Esophagus muscularis mucosa (tissue), 4 donors: ENCODE measurements around the gene SKIDA1. TPM values are rescaled to one million over a fixed set of nuclear protein-coding genes. Genes with fewer than 3 reads are reported as not detected.

Source experiments
- DNase-seq: peaks from one replicate; pipeline ENCODE4 v3.0.0-alpha.2; 2017; ENCODE audit errors: extremely low spot score
- H3K27ac ChIP-seq, 4 donors: fragments of 200-600 bp; sonication (generic); replicated peaks in 1 of 4; 1 replicate in 3 of 4; 2 replicates in 1 of 4; pipeline ENCODE4 v1.5.1; 2016 to 2019; ENCODE audit warnings: mild to moderate bottlenecking in 1 of 4
- H3K27me3 ChIP-seq, 4 donors: fragments of 200-600 bp; sonication (generic); one replicate each; pipeline versions ENCODE4 v1.5.1 to v1.6.0; 2016 to 2019
- H3K36me3 ChIP-seq, 4 donors: fragments of 200-600 bp; sonication (generic); one replicate each; pipeline ENCODE4 v1.5.1; 2016 to 2019
- H3K4me1 ChIP-seq, 4 donors: fragments of 200-600 bp; sonication (generic); one replicate each; pipeline ENCODE4 v1.5.1; 2016 to 2019
- H3K4me3 ChIP-seq, 4 donors: fragments of 200-600 bp; sonication (generic); 1 replicate in 2 of 4; 2 replicates in 2 of 4; pipeline ENCODE4 v1.5.1; 2016 to 2019; ENCODE audit warnings: mild to moderate bottlenecking in 4 of 4, moderate library complexity in 1 of 4
- H3K9me3 ChIP-seq, 4 donors: fragments of 200-600 bp; sonication (generic); 1 replicate in 3 of 4; 2 replicates in 1 of 4; pipeline ENCODE4 v1.5.1; 2016 to 2019
- CTCF ChIP-seq, 3 experiments: fragments of 200-600 bp in 2 of 3; fragments of 450-650 bp in 1 of 3; sonication (generic) in 2 of 3; IDR thresholded peaks; one replicate each; pipeline ENCODE4 v1.5.1; 2017 to 2019; ENCODE audit warnings: antibody characterized with exemption in 3 of 3, mild to moderate bottlenecking in 2 of 3, moderate library complexity in 1 of 3
- EP300 ChIP-seq: sonication (generic); formaldehyde crosslinking; IDR thresholded peaks from one replicate; pipeline ENCODE4 v1.6.1; 2017; ENCODE audit warnings: antibody characterized with exemption
- POLR2A ChIP-seq: fragments of 450-650 bp; IDR thresholded peaks from one replicate; pipeline ENCODE4 v1.6.1; 2017; ENCODE audit warnings: antibody characterized with exemption, moderate library complexity, mild to moderate bottlenecking, low read depth
- POLR2AphosphoS5 ChIP-seq, 2 donors: sonication (generic); formaldehyde crosslinking; IDR thresholded peaks; one replicate each; pipeline ENCODE4 v1.6.1; 2017; ENCODE audit warnings: antibody characterized with exemption in 2 of 2
- WGBS: methylation state at CpG from one replicate; pipeline ENCODE4 v1.1.5; 2018; 5-methylcytosine and 5-hydroxymethylcytosine counted together
- intact Hi-C: fragments of 100-400 bp; cut with DNase I; formaldehyde crosslinking; loops from one replicate; pipeline ENCODE4 v1.15.1; 2023
- total RNA-seq, 4 donors: library from RNA; depleted of rRNA; stranded (reverse); fragments of >200 nt; gene quantifications; one replicate each; pipeline versions ENCODE4 v1.1.0 to v1.2.1, GENCODE V29; 2016

SKIDA1 gene
- total RNA-seq, 4 donors from 2014 or later: 0.50 to 2.9 (median 1.2) TPM

DNA sequence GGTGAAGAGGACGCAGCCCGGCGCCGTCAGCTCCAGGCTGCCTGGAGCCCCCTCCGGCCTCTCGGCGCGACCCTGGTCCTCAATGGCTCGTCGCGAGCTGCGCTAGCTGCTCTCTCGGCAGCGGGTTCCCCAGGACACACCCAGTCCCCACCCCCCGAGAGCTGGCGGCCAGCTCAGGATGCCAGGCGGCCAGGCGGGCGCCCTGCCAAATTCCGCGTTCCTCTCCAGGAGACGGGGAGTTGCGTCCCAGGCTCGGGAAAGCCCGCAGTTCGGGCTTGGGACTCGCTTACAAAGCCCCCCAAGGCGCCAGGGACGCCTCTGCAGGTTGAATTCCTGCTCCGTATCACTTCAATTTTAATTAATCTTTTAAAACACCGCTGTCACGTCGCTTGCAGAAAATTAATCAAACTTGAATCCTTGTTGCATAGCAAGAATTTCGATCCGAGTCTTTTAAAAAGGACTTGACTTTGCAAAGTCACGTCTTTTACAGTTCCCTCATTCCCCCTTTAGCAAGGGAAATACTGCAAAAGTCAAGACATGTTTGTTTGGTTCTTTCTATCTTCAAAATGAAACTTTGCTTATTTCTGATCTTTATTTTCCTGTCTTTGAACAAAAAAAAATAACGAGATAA lies 28.2 kb downstream of the SKIDA1 start:
- peak overlapping the region; percentile 74 to 85 (median 76) for H3K4me3 ChIP-seq
- peaks cover 16 to 43% (median 36%) of the 10 kb centered on the region in 4 donors for H3K4me1 ChIP-seq
- no peaks in the 10 kb centered on the region for H3K9me3 ChIP-seq
- DNase-seq: no peak
- intact Hi-C loops: loop anchor here (2.0 to 10.0 kb wide), 5 partner anchors 38 to 1488 kb away; partner anchors contain the start of genes DNAJC1 and MLLT10
- no peaks in the 10 kb centered on the region for H3K36me3 ChIP-seq
- WGBS: 7% methylated on average over 16 of the region's 37 CpGs
- peak overlapping the region; percentile 70 to 80 (median 76) for H3K27ac ChIP-seq
- no peak for TF ChIP-seq CTCF (IDR thresholded peaks at IDR 0.05)
- TF ChIP-seq POLR2AphosphoS5 (IDR thresholded peaks at IDR 0.05): peak; percentile 73 to 75
- H3K27me3 ChIP-seq: no peaks in the 10 kb centered on the region

DNA sequence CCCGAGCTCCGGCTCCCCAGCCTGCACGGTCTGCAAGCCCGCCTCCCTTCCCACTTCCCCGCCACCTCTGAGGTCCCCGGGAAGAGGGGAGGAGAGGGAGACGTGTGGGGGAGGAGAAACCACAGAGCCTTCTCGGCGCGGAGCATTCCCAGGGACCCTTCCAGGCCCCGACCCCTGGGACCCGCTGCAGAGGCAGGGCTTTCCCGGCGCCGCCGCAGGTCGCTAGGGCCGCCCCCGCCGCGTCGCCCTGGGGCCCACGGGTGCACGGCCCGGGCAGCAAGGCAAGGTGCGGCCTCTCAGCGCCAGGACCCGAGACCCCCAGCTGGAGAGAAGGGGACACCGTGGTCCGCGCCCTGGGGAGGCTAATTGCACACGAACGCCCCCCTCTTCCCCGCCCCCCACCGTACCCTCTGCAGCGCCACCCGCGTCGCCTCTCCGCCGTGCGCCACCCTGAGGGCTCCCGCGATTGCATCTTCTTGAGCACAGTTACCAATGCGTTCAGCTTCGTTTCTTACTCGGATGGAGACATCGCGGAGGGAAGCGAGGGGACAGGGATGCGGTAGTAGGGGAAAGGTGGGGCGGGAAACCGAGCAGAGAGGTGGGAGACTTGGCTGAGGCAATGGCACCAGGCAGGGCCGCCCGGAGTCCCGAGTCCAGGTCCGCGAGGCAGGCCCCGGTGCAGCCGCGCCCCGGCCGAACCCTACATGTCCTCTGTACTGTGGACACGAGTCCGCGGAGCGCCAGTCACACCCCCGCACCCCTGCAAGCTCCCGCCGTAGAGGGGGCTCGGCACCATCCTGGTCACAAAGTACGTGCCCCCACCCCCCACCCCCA lies 28.9 kb downstream of the SKIDA1 start:
- H3K4me3 ChIP-seq: peak overlapping the region; percentile 74 to 85 (median 76)
- H3K36me3 ChIP-seq: no peaks in the 10 kb centered on the region
- H3K27me3 ChIP-seq: no peaks in the 10 kb centered on the region
- 0% methylated on average over 4 of the region's 72 CpGs for WGBS
- TF ChIP-seq CTCF (IDR thresholded peaks at IDR 0.05) (peak in 1 of 3 experiments; percentile 37), POLR2AphosphoS5 (IDR thresholded peaks at IDR 0.05) (no peak)
- H3K9me3 ChIP-seq: no peaks in the 10 kb centered on the region
- intact Hi-C loops: loop anchor here (2.0 to 10.0 kb wide), 5 partner anchors 38 to 1488 kb away; partner anchors contain the start of genes DNAJC1 and MLLT10
- H3K4me1 ChIP-seq: peaks cover 16 to 43% (median 36%) of the 10 kb centered on the region in 4 donors
- H3K27ac ChIP-seq: peak overlapping the region; percentile 70 to 80 (median 76)
- DNase-seq: no peak

DNA sequence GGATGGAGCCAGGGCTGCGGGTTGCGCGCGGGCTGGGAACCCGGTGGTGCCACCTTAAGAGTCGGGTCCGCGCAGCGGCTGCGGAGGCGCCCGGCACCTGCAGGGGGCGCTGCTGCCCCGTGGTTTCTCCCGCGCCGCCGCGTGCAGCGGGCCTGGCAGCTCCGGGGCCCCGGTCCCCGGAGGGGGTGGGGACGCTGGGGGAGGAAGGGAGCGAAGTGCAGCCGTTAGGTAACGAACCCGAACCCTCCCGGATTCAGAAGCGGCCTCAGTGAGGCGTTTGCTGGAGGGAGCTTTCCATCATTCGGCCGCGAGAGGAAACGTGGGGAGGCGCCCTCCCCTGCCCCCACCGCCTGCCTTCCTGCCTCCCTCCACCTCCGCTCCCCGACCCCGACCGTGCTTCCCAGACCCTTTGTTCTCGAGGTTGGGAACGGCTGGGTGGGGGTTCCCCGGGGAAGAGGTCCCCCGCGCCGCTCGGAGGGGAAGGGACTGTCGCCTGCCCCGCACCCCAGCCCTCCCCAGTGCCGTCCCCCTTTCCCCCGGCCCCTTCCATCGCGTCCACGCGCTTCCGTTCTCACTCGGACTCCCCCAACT lies 29.6 kb downstream of the SKIDA1 start:
- Histone ChIP-seq H3K36me3 (no peaks in the 10 kb centered on the region), H3K4me3 (peak overlapping the region; percentile 74 to 85 (median 76)), H3K27me3 (no peaks in the 10 kb centered on the region), H3K4me1 (peaks cover 16 to 43% (median 36%) of the 10 kb centered on the region in 4 donors), H3K9me3 (no peaks in the 10 kb centered on the region), H3K27ac (peak overlapping the region; percentile 70 to 80 (median 76))
- 3% methylated on average over 19 of the region's 58 CpGs for WGBS
- DNase-seq: no peak
- intact Hi-C loops: loop anchor here (1.0 to 10.0 kb wide), 7 partner anchors 39 to 1489 kb away; partner anchors contain the start of genes DNAJC1 and MLLT10
- peak; percentile 55 to 56 for TF ChIP-seq POLR2AphosphoS5 (IDR thresholded peaks at IDR 0.05)
- no peak for TF ChIP-seq POLR2A
- peak in 2 of 3 experiments; percentile 95 to 99 for TF ChIP-seq CTCF (IDR thresholded peaks at IDR 0.05)
- no peak for TF ChIP-seq EP300

- under 1% methylated on average over 42 of the region's 42 CpGs for WGBS
- TF ChIP-seq POLR2A (no peak), CTCF (IDR thresholded peaks at IDR 0.05) (no peak), EP300 (no peak), POLR2AphosphoS5 (IDR thresholded peaks at IDR 0.05) (peak in 1 of 2 donors; percentile 0)
- Histone ChIP-seq H3K36me3 (no peaks in the 10 kb centered on the region), H3K4me3 (peak overlapping the region; percentile 74 to 85 (median 76)), H3K4me1 (peaks cover 13 to 37% (median 34%) of the 10 kb centered on the region in 4 donors), H3K27ac (peak overlapping the region; percentile 70 to 80 (median 76)), H3K9me3 (no peaks in the 10 kb centered on the region), H3K27me3 (no peaks in the 10 kb centered on the region)
- intact Hi-C loops: loop anchor here (1.0 to 10.0 kb wide), 6 partner anchors 160 to 1490 kb away; partner anchors contain the start of gene DNAJC1
- no peak for DNase-seq
Measured at GRCh38 chr10:21495002-21495751, 30.3 kb downstream of the SKIDA1 start.
